A673 (cell line): Measurements from ENCODE around the gene EXOC6. TPM values are rescaled to one million over a fixed set of nuclear protein-coding genes. Genes with fewer than 3 reads are reported as not detected.

Experiments
- BruUV-seq: library from RNA; stranded (reverse); fragments of 400-500 nt; replicated peaks from 2 replicates; lab custom pipeline; 2021; lab: Mats Ljungman, UMichigan
- CTCF ChIA-PET: fragments of 300-600 bp; sonication (Branson Sonifier 250); formaldehyde crosslinking; loops from one replicate; lab custom pipeline; 2022; ENCODE audit warnings: antibody characterized with exemption; lab: Charles Lee
- POLR2A ChIA-PET: fragments of 300-600 bp; sonication (Branson Sonifier 250); formaldehyde crosslinking; loops from one replicate; lab custom pipeline; 2022; ENCODE audit warnings: antibody characterized with exemption; ENCODE audit not compliant: low non-redundant PET; lab: Charles Lee
- DNase-seq: peaks from one replicate; pipeline ENCODE4 v3.0.0-alpha.2; 2015; ENCODE audit warnings: low spot score
- H3K27ac ChIP-seq: fragments of 200-600 bp; sonication (generic); 2 replicates; pipeline ENCODE4 v1.5.1; 2016; ENCODE audit warnings: mixed run types, low read depth, mild to moderate bottlenecking, mixed read lengths, antibody characterized with exemption, low read length; ENCODE audit not compliant: poor library complexity, severe bottlenecking
- H3K27me3 ChIP-seq: fragments of 200-600 bp; sonication (generic); replicated peaks from 2 replicates; pipeline ENCODE4 v1.6.1; 2017; ENCODE audit warnings: mixed run types, low read depth, mild to moderate bottlenecking, mixed read lengths, antibody characterized with exemption, low read length; ENCODE audit not compliant: insufficient read depth, poor library complexity
- H3K36me3 ChIP-seq: fragments of 200-600 bp; sonication (generic); 2 replicates; pipeline ENCODE4 v1.6.1; 2016; ENCODE audit warnings: mixed run types, mild to moderate bottlenecking, mixed read lengths, antibody characterized with exemption, low read length; ENCODE audit not compliant: insufficient read depth, poor library complexity, severe bottlenecking
- H3K4me1 ChIP-seq: fragments of 200-600 bp; sonication (generic); 2 replicates; pipeline ENCODE4 v1.6.1; 2017; ENCODE audit warnings: mixed run types, mild to moderate bottlenecking, mixed read lengths, antibody characterized with exemption, low read length; ENCODE audit not compliant: insufficient read depth, poor library complexity, severe bottlenecking
- H3K4me3 ChIP-seq: fragments of 200-600 bp; sonication (generic); 2 replicates; pipeline ENCODE4 v1.5.1; 2016; ENCODE audit warnings: low read depth, mixed run types, mild to moderate bottlenecking, mixed read lengths, low read length; ENCODE audit not compliant: poor library complexity, severe bottlenecking
- H3K9me3 ChIP-seq: fragments of 200-600 bp; sonication (generic); 2 replicates; pipeline ENCODE4 v1.6.1; 2016; ENCODE audit warnings: mixed run types, low read depth, mild to moderate bottlenecking, mixed read lengths, antibody characterized with exemption, low read length; ENCODE audit not compliant: poor library complexity, severe bottlenecking
- CTCF ChIP-seq: fragments of 300-800, 200-600 bp; sonication (generic); conservative IDR thresholded peaks from 2 replicates; pipeline ENCODE4 v1.5.1; 2017; ENCODE audit warnings: low read depth, mild to moderate bottlenecking, antibody characterized with exemption, low read length, moderate library complexity, mixed read lengths
- EZH2 ChIP-seq: fragments of 200-600 bp; sonication (generic); IDR thresholded peaks from 2 replicates; pipeline ENCODE4 v1.6.1; 2017; ENCODE audit warnings: borderline replicate concordance, low read depth, mild to moderate bottlenecking, mixed read lengths, antibody characterized with exemption, low read length; ENCODE audit not compliant: poor library complexity, severe bottlenecking
- intact Hi-C: fragments of 100-400 bp; cut with micrococcal nuclease; formaldehyde crosslinking; loops from one replicate; pipeline ENCODE4 v1.10.0; 2022; ENCODE audit not compliant: unreplicated experiment
- total RNA-seq: library from RNA; stranded (reverse); gene quantifications from 2 replicates; pipeline ENCODE4 v1.2.3, GENCODE V29; 2021

EXOC6 gene
- total RNA-seq, 1 experiment from 2014 or later, result 35.0 TPM

GRCh38 chr10:92814790-92815189 lies 33.5 kb upstream of the EXOC6 start:
- ChIA-PET POLR2A (interaction anchor here (0.6 kb wide), 1 partner anchor 308 kb away, joined by 17 read pairs; no protein-coding TSS in a partner anchor), CTCF (no interaction called here)
- Histone ChIP-seq H3K36me3 (no peaks in the 10 kb centered on the region), H3K9me3 (no peaks in the 10 kb centered on the region), H3K4me1 (peaks cover 23% of the 10 kb centered on the region), H3K27ac (no peak overlapping the region), H3K27me3 (no peaks in the 10 kb centered on the region), H3K4me3 (no peak overlapping the region)
- intact Hi-C loops, result no loop called here
- no TSS peak for BruUV-seq
- no peak for TF ChIP-seq EZH2
- no peak for TF ChIP-seq CTCF
- no peak for DNase-seq

- no peak; the same call in 1 of the 2 replicates for TF ChIP-seq CTCF
- TF ChIP-seq EZH2, result no peak
- Histone ChIP-seq H3K4me3 (no peak overlapping the region), H3K27ac (peak overlapping the region; percentile 53), H3K36me3 (no peaks in the 10 kb centered on the region), H3K9me3 (no peaks in the 10 kb centered on the region), H3K4me1 (peaks cover 19% of the 10 kb centered on the region), H3K27me3 (no peaks in the 10 kb centered on the region)
- DNase-seq, result peak; percentile 88
- intact Hi-C loops, result no loop called here
- POLR2A ChIA-PET, result no interaction called here
- CTCF ChIA-PET, result no interaction called here
- BruUV-seq, result no TSS peak
Observed at GRCh38 chr10:92816091-92816531, 32.2 kb upstream of the EXOC6 start.

- CTCF ChIA-PET, result interaction anchor here (0.7 kb wide), 1 partner anchor 12 kb away, joined by 5 read pairs; no protein-coding TSS in a partner anchor
- BruUV-seq, result no TSS peak
Observed at GRCh38 chr10:92822060-92822634, 26.2 kb upstream of the EXOC6 start.

More at GRCh38 chr10:92822060-92822634, 26.2 kb upstream of the EXOC6 start:
- Histone ChIP-seq H3K4me1 (peaks cover 17% of the 10 kb centered on the region), H3K27me3 (no peaks in the 10 kb centered on the region), H3K27ac (peak overlapping the region; percentile 83), H3K9me3 (no peaks in the 10 kb centered on the region), H3K4me3 (no peak overlapping the region), H3K36me3 (no peaks in the 10 kb centered on the region)
- POLR2A ChIA-PET, result no interaction called here
- DNase-seq, result peak; percentile 85
- intact Hi-C loops, result loop anchor here (2.0 to 5.0 kb wide), 2 partner anchors 59 to 125 kb away; no protein-coding TSS in a partner anchor
- no peak for TF ChIP-seq CTCF
- TF ChIP-seq EZH2, result no peak
